ENCODE measurements around the gene EPB41L4A.

The EPB41L4A gene

DNA sequence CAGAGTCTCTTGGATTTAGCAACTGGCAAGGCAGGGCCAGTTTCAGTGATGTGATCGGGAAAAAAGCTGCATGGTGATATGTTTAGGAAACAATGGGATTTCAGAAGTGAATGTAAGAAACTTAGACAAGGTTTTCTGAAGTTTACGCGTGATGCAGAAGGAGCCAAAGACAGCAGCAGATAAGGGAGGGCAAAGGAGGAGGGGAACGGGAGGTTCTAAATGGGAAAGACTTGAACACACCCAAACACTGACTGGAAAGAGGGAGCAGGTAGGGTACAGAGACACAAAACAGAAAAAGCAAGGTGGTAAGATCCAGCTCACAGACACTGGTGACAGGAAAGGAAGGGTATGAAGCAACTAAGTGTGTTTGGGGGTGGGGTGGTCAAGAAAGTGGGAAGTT lies 115.4 kb downstream of the EPB41L4A start:
- no peak for DNase-seq

DNA sequence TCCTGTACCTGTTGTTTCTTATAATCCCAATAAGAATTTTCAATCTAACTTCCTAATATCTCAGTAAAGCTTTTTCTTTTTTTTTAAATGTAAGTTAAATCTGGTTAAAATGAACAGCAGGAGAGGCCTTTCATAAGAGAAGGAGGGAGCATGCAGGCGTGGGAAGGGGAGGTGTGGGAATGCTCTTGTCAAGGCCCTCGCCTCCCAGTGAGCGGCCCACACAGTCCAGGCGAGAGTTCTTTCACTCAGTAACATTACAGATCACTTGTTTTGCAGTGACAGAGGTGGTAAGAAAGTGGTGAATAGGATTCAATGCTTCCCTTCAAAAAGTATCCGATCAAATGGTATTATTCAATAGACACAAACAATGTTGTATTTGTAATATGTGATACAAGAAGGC lies 125.0 kb downstream of the EPB41L4A start:
- no peak for DNase-seq

DNA sequence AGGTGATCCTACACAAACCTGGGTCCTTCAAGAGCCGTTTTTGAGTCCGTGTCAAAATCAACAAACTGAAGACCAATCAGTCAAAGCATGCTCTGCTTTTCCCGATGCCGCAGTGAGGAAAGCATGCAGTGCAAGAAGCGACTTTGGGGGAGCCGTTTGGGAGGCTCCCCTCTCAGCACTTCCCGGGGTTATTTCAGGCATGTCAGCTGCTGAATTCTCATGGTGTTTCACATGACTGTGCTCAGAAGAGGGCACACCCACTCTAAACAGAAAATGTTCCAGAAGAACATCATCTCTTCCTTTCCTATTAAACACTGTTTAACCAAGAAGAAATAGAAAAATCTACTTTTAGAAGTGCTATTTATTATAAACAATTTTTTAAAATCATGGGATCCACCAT lies 125.5 kb downstream of the EPB41L4A start:
- DNase-seq: no peak

DNA sequence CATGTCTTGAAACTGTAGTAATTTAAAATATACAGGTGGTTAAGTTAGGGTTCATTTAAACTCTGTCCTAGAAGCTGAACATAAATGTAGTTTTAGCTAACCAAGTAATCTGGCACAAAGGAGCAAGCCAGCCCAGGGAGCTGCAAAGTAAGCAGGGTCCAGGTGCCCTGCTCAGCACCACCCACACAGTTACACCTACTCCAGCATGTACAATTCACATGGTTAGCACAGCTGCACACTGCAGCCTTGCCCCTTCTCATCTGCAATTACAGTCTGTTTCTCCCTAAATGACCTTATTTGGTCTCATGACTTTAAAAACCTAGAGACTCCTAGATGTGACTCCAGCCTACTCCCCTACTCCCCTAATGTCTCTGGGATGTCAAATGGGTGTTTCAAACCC lies 128.4 kb downstream of the EPB41L4A start:
- DNase-seq: no peak

DNA sequence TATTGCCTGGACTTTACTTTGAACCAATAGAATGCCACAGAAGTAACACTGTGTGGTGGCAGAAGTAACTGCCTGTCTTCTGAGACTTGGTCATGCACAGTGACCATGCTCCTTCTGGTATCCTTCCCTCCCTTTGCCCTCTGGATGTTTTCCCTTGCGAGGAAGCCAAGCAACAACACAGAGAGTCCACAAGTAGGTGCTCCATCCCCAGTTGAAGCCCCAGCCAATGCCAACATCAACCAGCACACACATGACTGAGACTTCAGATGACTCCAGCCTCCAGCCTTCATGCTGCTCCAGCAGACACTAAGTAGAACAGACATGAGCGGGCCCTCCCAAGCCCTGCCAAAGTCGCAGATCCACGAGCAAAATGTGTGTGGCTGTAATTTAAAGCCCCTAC lies 129.6 kb downstream of the EPB41L4A start:
- DNase-seq: no peak

DNA sequence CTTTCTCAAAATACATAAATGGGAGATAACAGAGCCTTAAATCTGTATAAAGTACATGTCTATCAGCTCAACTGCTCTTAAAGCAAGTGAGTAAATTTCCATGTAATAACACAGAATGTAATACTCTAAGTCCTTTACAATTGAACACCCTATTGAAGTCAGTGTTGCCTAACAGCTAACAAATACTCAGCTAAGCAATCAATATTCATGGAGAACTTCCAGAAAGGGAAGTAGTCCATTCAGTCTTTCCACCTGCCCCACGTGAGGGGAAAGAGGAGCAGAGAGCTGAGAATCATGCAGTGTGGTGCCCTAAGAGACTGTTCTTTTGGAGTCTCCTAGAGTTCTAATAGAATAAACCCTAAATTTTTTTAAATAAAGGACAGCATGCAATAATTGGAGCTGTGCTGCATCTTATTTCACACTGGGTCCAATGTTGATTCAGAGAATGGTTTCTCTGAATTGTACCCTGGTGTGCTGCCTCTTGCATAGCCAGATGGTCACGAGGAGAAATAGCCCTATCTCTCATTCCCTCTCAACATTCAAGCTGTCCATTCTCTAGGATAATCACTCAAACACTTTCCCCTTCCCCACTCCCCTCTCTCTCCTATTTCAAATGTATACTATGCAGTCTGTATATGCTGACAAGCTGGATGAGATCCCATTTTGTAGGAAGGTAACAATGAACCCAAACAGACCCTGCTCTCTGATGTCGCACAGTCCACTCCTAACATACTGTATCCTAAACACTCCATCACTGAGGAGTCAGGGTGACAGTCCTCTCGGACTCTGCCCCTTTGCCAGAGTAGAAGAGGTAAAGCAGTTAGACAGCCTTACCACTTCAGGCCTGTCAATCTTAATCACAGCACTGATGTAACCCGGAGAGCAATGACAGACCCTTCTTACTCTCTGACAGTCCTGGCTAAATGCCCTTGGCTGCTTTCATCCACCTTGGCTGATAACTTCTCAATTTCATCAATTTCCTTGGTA lies 134.8 kb downstream of the EPB41L4A start:
- DNase-seq: no peak

DNA sequence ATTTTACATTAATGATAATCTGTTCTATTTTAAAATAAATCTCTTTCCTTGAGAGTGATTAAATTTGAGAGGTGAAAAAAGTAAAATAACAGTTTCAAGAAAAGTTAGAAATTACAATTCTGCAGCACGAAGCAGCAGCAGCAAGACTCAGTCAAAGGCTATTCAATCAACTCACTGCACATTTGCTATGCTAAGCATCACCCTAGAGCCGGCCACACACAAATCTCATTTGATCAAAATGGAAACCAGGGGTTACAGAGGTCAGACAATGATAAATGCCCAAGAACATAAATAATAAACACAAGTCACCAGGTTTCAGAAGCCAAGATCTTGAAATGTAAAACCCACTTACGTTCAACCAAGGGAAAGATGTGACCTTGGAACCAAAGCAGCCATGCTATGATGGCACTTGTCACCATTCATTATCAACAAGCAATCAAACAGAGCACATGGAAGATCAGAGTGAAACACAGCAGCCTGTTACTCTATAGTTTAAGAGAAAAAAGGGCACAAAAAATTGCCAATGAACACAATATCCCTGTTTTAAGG lies 136.0 kb downstream of the EPB41L4A start:
- DNase-seq: no peak

DNA sequence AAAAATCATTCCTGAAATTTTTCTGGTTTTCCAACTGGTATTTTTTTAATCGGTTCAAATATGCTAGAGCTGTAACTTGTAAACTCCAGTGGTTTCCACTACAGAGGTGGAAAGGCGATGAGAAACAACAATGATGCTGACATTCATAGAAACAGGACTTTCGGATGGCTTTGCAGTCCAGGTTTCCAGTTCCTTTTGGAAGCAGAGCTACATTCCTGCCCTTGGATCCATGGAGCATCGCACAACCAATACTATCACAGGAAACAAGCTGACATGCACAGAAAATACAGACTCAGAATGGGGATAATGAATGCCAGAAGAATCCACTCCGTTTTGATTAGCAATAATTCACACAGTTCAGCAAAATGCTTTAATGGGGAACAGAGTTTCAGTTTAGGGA lies 140.0 kb downstream of the EPB41L4A start:
- DNase-seq: no peak

DNA sequence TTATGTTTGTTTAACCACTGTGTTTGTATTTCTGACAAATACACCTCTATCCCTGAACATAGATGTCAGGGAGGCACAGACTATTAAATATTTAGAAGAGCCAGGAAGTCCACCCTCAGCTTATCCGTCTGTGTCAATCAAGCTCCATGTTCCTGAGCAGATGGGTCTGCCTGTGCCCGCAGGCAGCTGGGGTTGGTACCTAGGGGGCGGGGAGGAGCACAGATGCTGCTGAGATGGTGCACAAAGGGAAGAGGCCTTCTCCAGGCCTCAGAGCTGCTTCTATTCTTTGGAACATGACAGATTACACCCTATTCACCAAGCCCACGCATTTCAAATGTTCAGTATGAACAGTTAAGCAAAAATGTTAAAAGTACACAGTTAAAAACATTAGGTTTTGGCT lies 142.1 kb downstream of the EPB41L4A start:
- no peak for DNase-seq

DNA sequence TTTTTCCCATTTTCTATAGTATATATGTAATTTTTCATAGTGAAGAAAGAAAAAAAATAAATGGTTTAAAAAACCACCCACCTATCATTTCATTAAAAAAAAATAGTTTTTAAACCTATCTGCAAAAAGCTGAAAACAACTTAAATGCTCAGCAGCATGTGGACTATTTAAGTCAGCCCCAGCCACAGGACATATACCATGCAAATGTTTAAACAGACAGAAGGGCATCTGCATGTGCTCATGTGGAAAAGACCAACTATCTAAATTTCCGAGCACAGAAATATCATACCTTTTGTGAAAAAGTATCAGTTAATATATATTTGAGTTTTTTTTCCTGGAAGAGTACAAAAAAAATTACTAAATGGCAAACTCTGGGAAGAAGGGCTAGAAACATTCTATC lies 143.4 kb downstream of the EPB41L4A start:
- DNase-seq: no peak

DNA sequence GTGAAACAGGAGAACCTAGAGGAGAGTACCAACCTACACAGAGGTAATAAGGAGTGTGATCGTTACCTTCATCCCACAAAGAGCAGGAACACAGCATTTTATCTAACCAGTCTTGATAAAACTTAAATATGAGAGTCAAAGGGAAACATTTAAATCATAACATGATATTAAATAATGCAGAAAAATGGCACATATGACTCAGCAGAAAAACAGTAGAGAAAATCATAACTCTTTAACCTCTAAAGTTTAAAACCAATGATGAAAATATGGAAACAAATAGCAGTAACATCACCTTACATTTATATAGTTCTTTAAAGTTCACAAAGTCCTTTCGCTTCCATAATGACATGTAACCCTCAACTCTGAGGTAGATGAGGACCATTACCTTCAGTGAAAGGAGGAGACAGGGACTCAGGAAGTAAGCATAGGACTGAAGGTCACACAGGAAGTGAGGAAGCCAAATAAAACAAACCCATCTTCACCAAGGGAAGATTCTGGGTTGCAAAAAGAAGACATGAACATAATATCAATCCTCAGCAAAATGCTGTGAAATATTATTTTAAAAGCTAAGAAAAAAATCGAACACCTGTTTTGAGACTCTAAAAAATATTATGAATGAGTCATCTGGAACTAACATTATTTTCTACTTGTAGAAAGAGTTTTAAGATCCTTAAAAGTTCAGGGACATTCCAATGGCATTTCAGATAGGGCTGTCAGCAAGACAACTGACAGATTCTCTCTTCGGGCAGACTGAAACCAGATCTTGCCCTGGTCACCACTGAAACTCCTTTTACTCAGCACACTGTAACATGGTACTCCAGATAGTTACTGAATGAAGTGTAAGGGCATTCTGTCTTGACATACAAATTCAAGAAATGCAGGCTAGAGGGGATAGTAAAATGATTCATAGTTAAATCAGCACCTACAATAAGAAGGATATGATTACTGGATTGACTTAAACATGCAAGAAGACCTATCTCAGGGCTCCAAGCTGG lies 148.5 kb downstream of the EPB41L4A start:
- DNase-seq: no peak

DNA sequence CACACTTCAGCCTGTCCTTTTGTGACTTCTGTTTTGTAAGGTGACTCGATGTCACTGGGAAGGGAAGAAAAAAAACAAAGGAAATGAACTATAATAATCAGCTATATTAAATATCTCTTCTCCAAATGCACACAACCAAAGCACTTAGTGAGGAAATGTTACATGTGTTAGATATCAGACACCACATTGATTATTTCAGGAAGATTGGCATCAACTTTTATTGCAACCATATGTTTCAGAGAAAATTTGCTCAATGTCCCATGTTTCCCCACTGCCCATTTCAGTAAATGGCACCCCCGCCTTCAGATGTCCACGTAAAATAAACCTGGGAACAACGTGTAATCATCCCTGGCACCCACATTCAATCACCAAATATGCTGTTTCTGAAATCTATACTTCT lies 151.8 kb downstream of the EPB41L4A start:
- no peak for DNase-seq

DNA sequence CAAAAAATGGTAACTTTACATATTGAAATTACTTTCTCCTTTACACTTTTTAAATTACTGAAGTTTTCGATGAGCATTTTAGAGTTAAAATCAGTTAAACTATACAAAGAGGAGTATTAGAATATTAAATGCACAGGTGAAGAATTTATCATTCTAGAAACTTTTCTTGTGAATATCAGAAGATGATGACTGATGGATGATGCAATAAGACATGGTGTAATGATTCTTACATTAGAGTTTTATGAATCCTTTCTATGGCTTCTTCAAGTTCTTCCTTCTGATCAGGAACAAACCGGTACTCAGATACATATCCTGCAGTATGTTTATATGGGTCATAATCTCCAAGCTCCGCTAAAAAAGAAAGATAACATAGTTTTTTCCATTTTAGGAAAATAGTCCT lies 154.4 kb downstream of the EPB41L4A start:
- DNase-seq: no peak

DNA sequence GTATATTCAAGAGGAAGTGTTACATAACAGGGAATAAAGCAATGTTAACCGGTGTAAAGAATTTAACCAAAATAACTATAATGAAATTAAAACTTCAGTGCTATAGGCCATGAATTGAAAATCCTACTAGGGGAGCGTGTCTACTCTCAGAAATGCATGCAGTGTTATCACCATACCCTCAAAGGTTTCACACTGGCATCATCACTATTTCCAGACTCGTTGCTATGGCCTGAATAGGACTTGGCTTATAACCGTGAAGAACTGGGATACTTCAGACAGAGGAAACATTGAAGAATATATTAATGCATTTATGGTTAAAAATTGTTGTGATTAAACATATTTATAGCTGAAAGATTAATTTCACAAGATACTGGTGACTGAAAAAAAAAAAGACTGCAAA lies 154.9 kb downstream of the EPB41L4A start:
- DNase-seq: no peak

DNA sequence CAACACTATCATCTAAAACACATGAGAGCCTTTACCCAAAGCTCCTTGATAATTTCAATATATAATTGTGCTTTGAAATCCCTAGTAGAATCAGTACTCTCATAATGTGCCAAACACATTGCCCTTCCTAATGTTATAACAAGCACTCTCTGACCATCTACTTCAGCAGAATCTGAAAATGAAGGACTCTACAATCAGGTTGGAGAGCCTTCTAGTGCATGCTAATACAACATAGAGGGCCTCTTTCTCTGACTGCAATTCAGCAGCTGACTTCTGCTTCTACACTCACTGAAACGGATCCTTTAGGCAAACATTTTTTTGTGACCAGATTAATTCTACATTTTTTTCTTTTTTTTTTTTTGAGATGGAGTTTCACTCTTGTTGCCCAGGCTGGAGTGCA lies 155.6 kb downstream of the EPB41L4A start:
- no peak for DNase-seq

DNA sequence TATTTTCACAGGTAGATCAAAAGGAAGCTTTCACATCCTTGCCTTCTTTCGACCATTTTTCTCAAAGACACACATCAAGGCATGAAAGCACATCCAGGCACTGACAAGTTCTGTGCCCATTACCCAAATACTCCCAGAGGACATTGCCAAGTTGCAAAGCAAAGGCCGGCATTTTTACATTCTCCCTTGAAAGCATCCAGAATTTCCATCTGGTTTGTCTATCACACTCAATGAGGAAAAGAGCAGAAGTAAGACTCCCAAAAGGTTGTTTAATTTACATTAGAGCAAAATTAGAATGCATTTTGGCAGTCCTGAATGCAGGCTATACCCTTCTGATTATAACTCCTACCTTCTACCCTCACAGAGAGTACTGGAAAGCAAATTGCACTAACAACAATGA lies 160.5 kb downstream of the EPB41L4A start:
- no peak for DNase-seq

DNA sequence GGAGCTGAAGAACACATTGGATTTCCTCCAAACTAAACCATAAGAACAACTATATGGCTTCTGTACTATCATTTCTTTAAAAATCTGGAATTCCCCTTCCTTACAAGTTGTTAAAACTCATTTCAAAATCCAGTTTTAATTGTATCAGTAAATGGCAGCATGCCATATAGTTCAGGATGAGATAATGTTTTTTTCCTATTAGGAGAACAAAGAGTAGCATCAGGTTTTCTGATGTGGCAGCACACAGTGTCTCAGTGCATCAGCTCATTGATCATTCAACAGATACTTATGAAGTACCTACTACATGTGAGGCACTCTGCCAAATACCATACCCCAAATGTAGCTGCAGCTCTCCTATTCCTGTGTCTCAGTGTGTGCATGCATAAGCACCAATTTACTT lies 161.1 kb downstream of the EPB41L4A start:
- DNase-seq: no peak

DNA sequence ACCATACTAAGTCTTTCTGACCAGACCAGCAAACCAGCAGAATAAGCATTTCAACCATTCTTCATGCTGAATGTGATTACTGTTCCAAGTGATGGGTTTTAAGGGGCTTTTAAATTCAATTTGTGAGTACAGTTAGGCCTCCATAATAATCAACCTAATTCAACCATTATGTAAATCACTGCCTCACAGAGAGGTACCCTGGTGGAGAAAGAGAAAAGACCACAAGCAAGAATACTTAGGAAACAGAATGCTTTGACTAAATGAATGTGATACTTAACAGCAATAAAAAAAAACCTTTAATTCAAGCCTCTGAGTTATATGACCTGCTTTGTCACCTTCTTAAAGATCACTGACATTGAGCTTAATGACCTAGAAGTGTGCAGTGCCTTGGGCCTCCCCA lies 162.1 kb downstream of the EPB41L4A start:
- DNase-seq: no peak

DNA sequence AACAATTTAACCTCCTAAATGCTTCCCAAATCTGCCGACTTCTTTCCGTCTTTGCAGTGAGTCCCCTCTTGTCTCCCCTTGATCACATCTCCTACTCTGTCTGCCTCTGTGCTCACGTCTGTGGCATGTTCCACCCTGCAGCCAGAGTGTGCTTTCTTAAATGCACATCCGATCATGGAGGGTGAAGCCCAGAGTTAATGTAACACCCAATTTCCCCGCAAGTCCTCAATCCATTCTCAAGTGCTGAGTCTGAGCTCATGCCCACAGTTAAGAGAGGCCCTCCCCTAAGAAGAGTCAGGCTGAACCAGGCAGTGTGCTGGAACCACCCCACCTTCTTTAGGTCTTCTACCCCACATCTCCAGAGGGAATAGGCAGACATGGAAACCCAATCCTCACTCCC lies 164.8 kb downstream of the EPB41L4A start:
- DNase-seq: no peak

DNA sequence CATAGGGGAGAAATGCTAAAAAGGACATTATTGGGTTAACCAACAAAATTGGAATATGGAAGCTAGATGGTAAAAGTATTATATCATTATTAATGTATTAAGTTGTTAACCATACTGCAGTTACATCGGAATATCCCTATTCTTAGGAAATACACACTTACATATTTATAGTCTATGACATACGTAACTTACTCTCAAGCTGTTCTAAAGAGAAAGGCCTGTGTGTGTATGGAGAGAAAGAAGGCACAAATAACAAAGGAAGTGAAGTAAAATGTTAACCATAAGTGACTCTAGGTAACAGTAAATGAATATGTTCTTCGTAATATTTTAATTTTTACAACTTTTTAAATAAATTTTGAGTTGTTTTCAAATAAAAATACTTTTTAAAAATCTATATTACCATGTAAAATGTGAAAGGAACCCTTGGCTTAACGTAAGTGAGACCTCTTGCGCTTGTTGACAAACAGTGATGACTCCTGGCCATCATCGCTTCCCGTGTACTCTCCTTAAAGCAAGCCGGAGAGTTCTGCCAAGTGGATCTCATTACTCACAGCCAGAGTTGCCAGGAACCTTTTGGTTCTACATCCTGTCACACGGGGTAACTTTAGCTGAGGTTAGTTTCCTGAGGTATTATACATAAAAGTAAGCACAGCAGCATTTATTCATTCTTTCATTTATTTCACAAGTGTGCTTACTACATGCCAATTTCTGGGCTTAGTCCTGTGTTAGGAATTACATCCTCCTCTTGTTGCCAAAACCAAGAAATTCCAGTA lies 165.4 kb downstream of the EPB41L4A start:
- DNase-seq: no peak

DNA sequence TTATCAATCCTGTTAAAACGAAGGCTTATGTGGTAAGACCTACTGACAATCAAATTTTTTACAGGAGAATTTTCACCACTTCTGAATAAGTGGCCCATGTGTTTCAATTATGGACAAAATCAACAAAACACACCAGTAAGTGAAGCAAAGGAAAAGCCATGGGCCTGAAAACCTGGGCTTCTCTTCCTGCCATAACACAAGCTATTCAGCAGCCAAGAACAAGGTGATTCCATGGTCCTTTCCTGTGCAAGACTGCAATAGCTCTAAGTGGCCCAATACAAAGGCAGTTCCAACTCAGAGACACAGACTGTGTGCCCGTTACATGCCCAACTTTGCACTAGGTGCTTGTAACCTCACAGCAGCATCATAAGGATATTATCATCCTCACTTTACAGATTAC lies 168.5 kb downstream of the EPB41L4A start:
- DNase-seq: no peak

DNA sequence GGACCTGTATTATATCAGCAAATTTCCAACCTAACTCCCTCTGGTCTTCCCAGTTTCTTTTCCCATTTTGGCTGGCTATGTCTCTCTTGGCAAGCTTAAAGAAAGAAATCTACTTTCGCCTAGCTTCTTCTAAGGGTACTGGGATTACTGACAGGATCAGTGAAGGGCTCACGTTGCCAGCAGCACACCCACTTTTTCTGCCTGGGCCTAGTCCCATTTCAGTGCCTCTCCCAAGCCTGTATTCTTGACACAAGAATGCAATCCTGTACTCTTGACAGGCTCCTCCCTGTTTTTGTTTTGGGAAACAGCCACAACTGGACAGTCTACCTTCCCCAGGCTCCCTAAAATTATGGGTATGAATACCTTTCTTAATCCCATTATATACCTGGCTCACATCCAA lies 170.5 kb downstream of the EPB41L4A start:
- DNase-seq: no peak

DNA sequence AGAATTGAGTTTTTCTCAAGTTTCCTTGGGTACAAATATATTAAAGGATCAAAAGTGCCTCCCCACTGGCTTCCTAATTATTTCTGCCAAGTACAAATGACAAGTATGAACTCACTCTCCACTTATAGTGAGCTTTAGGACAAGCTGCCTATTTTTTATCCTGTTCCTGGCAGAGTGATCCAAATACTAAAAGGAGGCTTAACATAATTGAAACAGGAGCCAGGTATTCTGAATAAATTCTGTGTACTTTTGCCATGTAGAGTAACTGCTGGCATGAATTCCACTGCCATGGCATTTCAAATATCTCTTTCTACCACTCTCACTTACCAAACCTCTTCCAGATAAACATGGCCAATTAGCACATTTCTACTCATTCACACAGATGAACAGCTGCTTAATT lies 171.1 kb downstream of the EPB41L4A start:
- DNase-seq: no peak
